ENCODE measurements around the gene KL.

Gene KL

GRCh38 chr13:33037673-33038072 lies 21.4 kb downstream of the KL start:
- no peak for DNase-seq (ENCODE audit: low spot score)

- DNase-seq (ENCODE audit: low spot score) = no peak
Observed at GRCh38 chr13:33040090-33040489, 23.9 kb downstream of the KL start.

- DNase-seq (ENCODE audit: low spot score) = no peak
Observed at GRCh38 chr13:33045851-33046592, 29.8 kb downstream of the KL start.

- DNase-seq (ENCODE audit: low spot score) = no peak
Observed at GRCh38 chr13:33050161-33050560, 33.9 kb downstream of the KL start.

- no peak for DNase-seq (ENCODE audit: low spot score)
Observed at GRCh38 chr13:33051632-33052031, 35.4 kb downstream of the KL start.

GRCh38 chr13:33052506-33053280 lies 36.5 kb downstream of the KL start:
- DNase-seq (ENCODE audit: low spot score) = no peak

- no peak for DNase-seq (ENCODE audit: low spot score)
Observed at GRCh38 chr13:33053397-33054066, 37.3 kb downstream of the KL start.

GRCh38 chr13:33057019-33057780 lies 41.0 kb downstream of the KL start:
- no peak for DNase-seq (ENCODE audit: low spot score)

GRCh38 chr13:33058776-33059327 lies 42.6 kb downstream of the KL start:
- DNase-seq (ENCODE audit: low spot score) = no peak

- DNase-seq (ENCODE audit: low spot score) = no peak
Observed at GRCh38 chr13:33060815-33061214, 44.6 kb downstream of the KL start.

- DNase-seq (ENCODE audit: low spot score) = no peak
Observed at GRCh38 chr13:33066329-33066728, 50.1 kb downstream of the KL start.

- DNase-seq (ENCODE audit: low spot score) = no peak
Observed at GRCh38 chr13:33069365-33069764, 53.1 kb downstream of the KL start.

- DNase-seq (ENCODE audit: low spot score) = no peak
Observed at GRCh38 chr13:33070713-33071112, 54.5 kb downstream of the KL start.

- DNase-seq (ENCODE audit: low spot score) = no peak
Observed at GRCh38 chr13:33072282-33072681, 56.1 kb downstream of the KL start.

- no peak for DNase-seq (ENCODE audit: low spot score)
Observed at GRCh38 chr13:33072759-33073158, 56.5 kb downstream of the KL start.

- DNase-seq (ENCODE audit: low spot score) = no peak
Observed at GRCh38 chr13:33073338-33073737, 57.1 kb downstream of the KL start.

GRCh38 chr13:33076001-33076992 lies 60.1 kb downstream of the KL start:
- DNase-seq (ENCODE audit: low spot score) = no peak

- DNase-seq (ENCODE audit: low spot score) = no peak
Observed at GRCh38 chr13:33078263-33078662, 62.0 kb downstream of the KL start.

GRCh38 chr13:33079960-33080359 lies 63.7 kb downstream of the KL start:
- no peak for DNase-seq (ENCODE audit: low spot score)

GRCh38 chr13:33080972-33081590 lies 64.9 kb downstream of the KL start:
- DNase-seq (ENCODE audit: low spot score) = no peak
